ENCODE results near the gene UBE2H.
A peak's percentile ranks its signal among the peaks of the same experiment; 100 is the strongest.

Gene UBE2H

GRCh38 chr7:129950933-129951225 lies 1.9 kb downstream of the UBE2H start:
- no peak for DNase-seq (ENCODE audit: low read depth in 4 of 4, low spot score in 1 of 4)

- DNase-seq (ENCODE audit: low read depth in 4 of 4, low spot score in 1 of 4), result no peak
These were observed 2.4 kb downstream of the UBE2H start for GRCh38 chr7:129950191-129950932.

- no peak for DNase-seq (ENCODE audit: low read depth in 4 of 4, low spot score in 1 of 4)
These were observed 3.2 kb downstream of the UBE2H start for GRCh38 chr7:129949292-129950133.

- peak; percentile 37 to 63 (median 50) for DNase-seq (ENCODE audit: low read depth in 4 of 4, low spot score in 1 of 4)
These were observed 3.9 kb downstream of the UBE2H start for GRCh38 chr7:129948877-129949291.

GRCh38 chr7:129948338-129948737 lies 4.4 kb downstream of the UBE2H start:
- no peak for DNase-seq (ENCODE audit: low read depth in 4 of 4, low spot score in 1 of 4)

- DNase-seq (ENCODE audit: low read depth in 4 of 4, low spot score in 1 of 4), result no peak
These were observed 5.1 kb downstream of the UBE2H start for GRCh38 chr7:129947701-129948100.

GRCh38 chr7:129947049-129947448 lies 5.7 kb downstream of the UBE2H start:
- no peak for DNase-seq (ENCODE audit: low read depth in 4 of 4, low spot score in 1 of 4)

GRCh38 chr7:129946282-129946681 lies 6.5 kb downstream of the UBE2H start:
- DNase-seq (ENCODE audit: low read depth in 4 of 4, low spot score in 1 of 4), result no peak

GRCh38 chr7:129943352-129943751 lies 9.4 kb downstream of the UBE2H start:
- no peak for DNase-seq (ENCODE audit: low read depth in 4 of 4, low spot score in 1 of 4)

- DNase-seq (ENCODE audit: low read depth in 4 of 4, low spot score in 1 of 4), result no peak
These were observed 12.4 kb downstream of the UBE2H start for GRCh38 chr7:129940329-129940728.

GRCh38 chr7:129939881-129940280 lies 12.9 kb downstream of the UBE2H start:
- no peak for DNase-seq (ENCODE audit: low read depth in 4 of 4, low spot score in 1 of 4)

- no peak for DNase-seq (ENCODE audit: low read depth in 4 of 4, low spot score in 1 of 4)
These were observed 19.1 kb downstream of the UBE2H start for GRCh38 chr7:129933627-129934026.

GRCh38 chr7:129926618-129927017 lies 26.1 kb downstream of the UBE2H start:
- no peak for DNase-seq (ENCODE audit: low read depth in 4 of 4, low spot score in 1 of 4)

GRCh38 chr7:129925416-129926002 lies 27.3 kb downstream of the UBE2H start:
- DNase-seq (ENCODE audit: low read depth in 4 of 4, low spot score in 1 of 4), result no peak

- no peak for DNase-seq (ENCODE audit: low read depth in 4 of 4, low spot score in 1 of 4)
These were observed 28.2 kb downstream of the UBE2H start for GRCh38 chr7:129924602-129925001.

GRCh38 chr7:129923709-129924108 lies 29.1 kb downstream of the UBE2H start:
- no peak for DNase-seq (ENCODE audit: low read depth in 4 of 4, low spot score in 1 of 4)

GRCh38 chr7:129919492-129919891 lies 33.3 kb downstream of the UBE2H start:
- no peak for DNase-seq (ENCODE audit: low read depth in 4 of 4, low spot score in 1 of 4)

- no peak for DNase-seq (ENCODE audit: low read depth in 4 of 4, low spot score in 1 of 4)
These were observed 33.8 kb downstream of the UBE2H start for GRCh38 chr7:129918922-129919321.

GRCh38 chr7:129917934-129918333 lies 34.8 kb downstream of the UBE2H start:
- DNase-seq (ENCODE audit: low read depth in 4 of 4, low spot score in 1 of 4), result no peak

GRCh38 chr7:129914536-129915272 lies 38.1 kb downstream of the UBE2H start:
- DNase-seq (ENCODE audit: low read depth in 4 of 4, low spot score in 1 of 4), result no peak

GRCh38 chr7:129913428-129913827 lies 39.3 kb downstream of the UBE2H start:
- DNase-seq (ENCODE audit: low read depth in 4 of 4, low spot score in 1 of 4), result no peak

GRCh38 chr7:129911790-129912189 lies 41.0 kb downstream of the UBE2H start:
- no peak for DNase-seq (ENCODE audit: low read depth in 4 of 4, low spot score in 1 of 4)
